Measurements from ENCODE around the gene OXGR1. TPM values are rescaled to one million over a fixed set of nuclear protein-coding genes. Genes with fewer than 3 reads are reported as not detected.
A peak's percentile ranks its signal among the peaks of the same experiment; 100 is the strongest.
"Not testable (repeated sequence)": the region's sequence is repeated elsewhere in the genome, so short reads cannot be mapped to it uniquely, and the experiment has no call there.

The OXGR1 gene
- polyA plus RNA-seq, 3 donors: 3.8 to 5.5 (median 5.4) TPM

GRCh38 chr13:97008643-97009042, 14.4 kb upstream of the OXGR1 start:
- DNase-seq (ENCODE audit: low read depth in 3 of 3, low spot score in 2 of 3): no peak

DNA sequence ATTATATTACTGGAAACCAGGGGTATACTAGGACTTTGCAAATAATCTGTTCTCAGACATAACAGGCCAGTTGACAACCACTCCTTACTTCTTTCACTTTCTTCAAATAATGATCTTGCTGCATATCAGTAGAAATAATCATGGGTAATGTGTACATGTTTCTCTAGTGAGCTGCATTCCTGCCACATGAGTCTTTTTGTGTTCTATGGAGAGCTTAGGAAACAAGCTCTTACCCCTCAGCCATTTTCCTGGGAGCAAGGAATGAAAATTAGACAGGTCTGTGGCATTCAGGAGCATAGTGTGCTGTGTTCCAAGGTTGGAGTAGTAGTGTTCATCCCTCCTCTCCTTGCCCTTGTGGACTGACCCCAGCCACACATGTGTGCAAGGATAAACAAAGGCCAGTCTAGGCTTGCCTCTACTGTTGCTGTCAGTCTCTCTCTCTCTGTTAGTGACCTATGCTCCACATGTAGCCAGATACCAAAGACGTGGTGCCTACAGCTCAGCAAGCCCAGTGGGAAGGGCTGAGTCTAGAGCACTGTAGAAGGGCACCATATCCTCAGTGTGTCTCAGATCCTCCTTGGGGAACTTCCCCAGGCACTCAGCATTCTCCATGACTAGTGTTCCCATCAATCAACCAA, 11.5 kb upstream of the OXGR1 start:
- no peak for DNase-seq (ENCODE audit: low read depth in 3 of 3, low spot score in 2 of 3)

DNA sequence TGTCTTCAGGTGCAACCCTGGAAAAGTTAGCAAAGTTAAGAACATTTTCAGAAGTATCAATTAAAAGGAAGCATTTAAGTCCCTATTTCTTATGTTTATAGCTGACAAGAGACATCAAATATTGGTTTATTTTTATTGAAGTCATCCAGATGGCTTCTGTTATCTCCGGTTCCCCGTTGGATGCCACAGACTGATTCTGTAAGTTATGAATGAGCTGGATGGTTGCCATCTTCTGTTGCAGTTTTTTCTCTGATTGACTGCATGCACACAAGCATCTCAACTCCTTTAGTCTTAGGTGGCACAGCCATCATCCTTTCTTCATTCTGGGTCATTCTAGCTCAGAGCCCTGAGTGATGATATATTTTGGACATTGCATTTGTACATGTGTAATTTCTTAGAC, 10.6 kb upstream of the OXGR1 start:
- DNase-seq (ENCODE audit: low read depth in 3 of 3, low spot score in 2 of 3): no peak

- DNase-seq (ENCODE audit: low read depth in 3 of 3, low spot score in 2 of 3): no peak
Measured at GRCh38 chr13:97004096-97004876, 10.0 kb upstream of the OXGR1 start.

- no peak for DNase-seq (ENCODE audit: low read depth in 3 of 3, low spot score in 2 of 3)
Measured at GRCh38 chr13:97003071-97003470, 8.8 kb upstream of the OXGR1 start.

DNA sequence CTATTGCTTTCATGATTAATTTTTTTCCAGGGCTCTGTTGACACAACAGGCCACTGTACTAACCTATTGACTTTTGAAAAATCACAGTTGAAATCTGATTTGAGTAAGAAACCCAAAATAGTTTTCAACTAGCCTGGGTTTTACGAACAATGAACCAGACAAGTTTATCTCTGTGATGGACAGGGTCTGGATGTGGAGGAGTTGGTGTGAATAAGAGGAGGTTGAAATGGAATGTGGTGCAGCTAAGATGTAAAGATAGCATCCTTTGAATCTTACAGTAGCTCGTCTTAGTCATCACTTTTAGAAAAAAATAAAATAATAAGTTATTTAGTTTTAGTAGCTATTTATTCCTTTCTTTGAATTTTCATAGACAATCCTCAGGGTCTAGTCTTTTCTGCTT, 8.3 kb upstream of the OXGR1 start:
- DNase-seq (ENCODE audit: low read depth in 3 of 3, low spot score in 2 of 3): no peak

DNA sequence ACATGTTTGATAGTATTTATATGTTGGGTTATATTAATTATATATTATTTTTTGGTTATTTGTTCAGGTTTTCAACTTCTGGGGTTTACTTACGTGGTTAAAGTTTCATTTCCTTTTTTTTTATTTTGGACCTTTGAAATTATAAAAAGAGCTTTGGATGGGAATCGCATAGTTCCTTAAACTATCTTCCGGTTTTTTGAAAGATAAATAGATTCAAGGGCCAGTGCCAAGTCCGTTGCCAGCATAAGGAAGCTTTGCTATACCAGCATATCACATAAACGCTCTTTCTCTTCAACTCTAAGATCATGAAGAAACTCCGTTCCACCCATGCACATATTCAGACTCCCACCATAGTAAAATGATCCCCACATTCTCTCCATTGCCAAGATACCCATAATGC, 7.4 kb upstream of the OXGR1 start:
- no peak for DNase-seq (ENCODE audit: low read depth in 3 of 3, low spot score in 2 of 3)

DNA sequence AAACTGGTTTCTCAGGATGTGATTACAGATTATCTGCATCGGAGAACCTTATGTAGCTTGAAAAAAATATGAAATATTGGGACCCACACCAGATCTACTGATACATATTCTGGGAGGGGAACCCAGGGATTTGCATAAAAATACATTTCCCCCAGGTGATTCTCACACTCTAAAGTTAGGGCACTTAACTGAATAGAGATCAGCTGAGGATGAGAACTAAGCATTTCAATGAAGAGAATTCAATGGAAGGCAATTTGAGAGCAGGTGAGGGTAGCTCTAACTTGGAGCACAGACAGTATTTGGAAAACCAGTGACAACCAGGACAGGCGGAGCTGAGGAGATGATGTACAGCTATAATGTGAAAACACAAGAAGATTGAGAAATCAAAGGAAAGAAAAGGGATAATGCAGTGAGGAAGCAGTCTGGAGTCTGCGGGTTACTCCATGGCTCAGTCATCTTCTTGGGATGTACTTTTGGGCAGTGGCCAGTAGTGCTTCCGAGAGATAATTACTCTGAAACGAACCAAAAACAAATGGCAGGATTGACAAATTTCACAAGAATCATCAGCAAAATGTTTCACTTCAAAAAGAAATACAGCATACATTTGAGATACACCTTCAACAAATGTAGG, 6.1 kb upstream of the OXGR1 start:
- DNase-seq (ENCODE audit: low read depth in 3 of 3, low spot score in 2 of 3): no peak

DNA sequence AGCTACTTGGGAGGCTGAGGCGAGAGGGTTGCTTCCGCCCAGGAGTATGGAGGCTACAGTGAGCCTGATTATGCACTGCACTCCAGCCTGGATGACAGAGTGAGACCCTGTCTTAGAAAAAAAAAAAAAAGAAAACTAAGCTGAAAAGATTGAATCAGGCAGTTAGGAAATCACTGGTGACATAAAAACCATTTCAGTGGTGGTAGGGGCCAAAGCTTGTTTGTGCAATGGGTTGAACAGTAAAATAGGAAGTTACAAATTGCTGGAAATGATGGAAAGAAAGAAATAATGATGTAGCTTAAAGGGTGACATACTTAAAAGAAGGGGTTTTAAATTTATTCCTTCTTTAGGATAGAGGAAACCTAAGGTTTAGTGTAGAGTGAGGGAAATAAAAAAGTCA, 4.8 kb upstream of the OXGR1 start:
- no peak for DNase-seq (ENCODE audit: low read depth in 3 of 3, low spot score in 2 of 3)

DNA sequence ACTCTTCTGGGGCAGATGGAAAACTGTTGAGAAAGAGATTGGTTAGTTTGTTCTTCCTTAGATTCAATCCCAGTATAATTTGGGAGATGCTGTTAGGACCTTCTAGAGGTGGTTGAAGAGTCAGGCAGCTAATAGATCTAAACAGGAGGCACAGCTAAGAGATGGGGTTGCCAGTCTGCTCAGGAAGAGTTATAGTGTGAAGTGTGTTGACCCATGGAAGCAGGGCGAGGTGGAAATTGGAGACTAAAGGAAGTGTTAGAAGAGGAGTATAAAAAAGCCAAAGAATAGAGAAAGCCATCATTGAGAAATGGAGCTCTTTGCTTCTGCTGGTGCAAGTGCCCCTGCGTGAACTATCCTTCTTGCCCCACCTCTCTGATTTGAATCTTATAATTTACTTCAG, 3.8 kb upstream of the OXGR1 start:
- no peak for DNase-seq (ENCODE audit: low read depth in 3 of 3, low spot score in 2 of 3)

DNA sequence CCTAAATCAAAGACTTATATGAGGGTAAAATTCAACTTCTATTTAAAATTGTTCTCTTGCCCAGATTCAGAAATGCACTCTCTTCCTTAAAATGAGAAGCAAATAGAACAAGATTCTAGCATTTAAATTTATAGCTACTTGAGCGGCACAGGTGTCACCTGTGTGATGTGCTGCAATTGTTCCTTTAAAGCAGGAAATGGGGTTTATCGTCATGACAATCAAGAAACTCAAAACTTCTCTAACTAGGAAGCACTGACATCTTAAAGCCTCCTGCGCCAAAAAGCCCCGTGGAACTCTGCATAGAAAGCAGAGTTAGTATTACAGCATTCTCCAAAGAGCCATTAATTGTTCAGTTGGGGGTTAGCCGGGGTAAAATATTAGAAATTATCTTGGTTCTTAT, 2.6 kb upstream of the OXGR1 start:
- no peak for DNase-seq (ENCODE audit: low read depth in 3 of 3, low spot score in 2 of 3)

GRCh38 chr13:96996107-96996506, 1.8 kb upstream of the OXGR1 start:
- DNase-seq (ENCODE audit: low read depth in 3 of 3, low spot score in 2 of 3): no peak

GRCh38 chr13:96994858-96995243, 575 bp upstream of the OXGR1 start:
- DNase-seq (ENCODE audit: low read depth in 3 of 3, low spot score in 2 of 3): no peak

DNA sequence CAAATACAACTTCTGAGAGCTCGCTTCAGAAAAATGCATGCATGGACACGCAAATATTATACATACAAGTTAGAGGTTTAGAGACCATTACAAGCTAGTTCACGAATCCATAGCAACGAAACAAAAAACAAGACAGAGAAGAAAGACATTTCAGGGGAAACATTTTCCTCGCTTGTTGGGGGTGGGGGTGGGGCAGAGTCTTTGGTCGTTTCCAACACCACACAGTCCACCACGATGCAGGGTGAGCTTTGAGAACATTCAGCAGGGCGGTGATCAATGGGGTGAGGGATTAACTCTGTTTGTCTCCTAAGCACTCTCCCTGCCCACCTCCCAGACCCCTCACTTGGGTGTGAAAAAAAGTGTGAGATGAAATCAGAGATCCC, 651 bp downstream of the OXGR1 start:
- DNase-seq (ENCODE audit: low read depth in 3 of 3, low spot score in 2 of 3): peak in 1 of 3 donors; percentile 52

DNA sequence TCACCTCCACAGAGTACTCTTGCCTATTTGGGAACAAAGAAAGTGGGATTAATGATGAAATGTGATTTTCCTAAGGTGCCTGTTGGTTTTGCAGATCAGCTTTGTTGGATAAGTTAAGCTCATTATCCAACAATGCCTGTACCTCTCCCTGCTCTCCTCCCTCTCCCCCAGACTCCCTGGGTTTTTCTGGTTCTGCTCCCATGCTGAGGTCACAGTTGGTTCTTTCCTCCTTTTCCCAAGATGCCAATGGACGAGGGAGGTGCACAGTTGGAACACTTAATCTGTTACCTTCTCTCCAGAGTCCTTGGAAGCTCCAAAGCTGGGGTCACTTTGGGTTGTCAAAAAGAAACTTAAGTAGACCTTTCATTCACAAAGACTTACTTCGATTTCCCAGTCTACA, 1.6 kb downstream of the OXGR1 start:
- DNase-seq (ENCODE audit: low read depth in 3 of 3, low spot score in 2 of 3): no peak

- no peak for DNase-seq (ENCODE audit: low read depth in 3 of 3, low spot score in 2 of 3)
Measured at GRCh38 chr13:96991072-96991471, 3.2 kb downstream of the OXGR1 start.

DNA sequence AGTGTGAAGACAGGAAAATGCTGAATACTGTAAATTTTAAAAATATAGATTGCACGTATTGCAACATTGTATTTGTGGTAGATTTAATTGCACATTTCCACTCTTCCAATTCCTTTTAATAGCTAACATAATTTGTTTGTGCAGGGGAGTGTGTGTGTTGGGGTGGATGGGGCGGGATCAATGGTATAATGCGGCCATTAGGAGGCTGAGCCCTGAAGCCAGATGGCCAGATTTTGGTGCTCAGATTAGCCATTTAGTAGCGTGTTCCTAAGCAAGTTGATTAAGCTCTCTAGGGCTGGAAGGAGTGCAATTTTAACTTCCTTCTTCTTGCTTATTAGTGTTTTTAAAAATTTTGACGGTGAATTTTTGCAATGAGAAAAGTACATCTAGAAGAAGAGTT, 5.8 kb downstream of the OXGR1 start:
- no peak for DNase-seq (ENCODE audit: low read depth in 3 of 3, low spot score in 2 of 3)

DNA sequence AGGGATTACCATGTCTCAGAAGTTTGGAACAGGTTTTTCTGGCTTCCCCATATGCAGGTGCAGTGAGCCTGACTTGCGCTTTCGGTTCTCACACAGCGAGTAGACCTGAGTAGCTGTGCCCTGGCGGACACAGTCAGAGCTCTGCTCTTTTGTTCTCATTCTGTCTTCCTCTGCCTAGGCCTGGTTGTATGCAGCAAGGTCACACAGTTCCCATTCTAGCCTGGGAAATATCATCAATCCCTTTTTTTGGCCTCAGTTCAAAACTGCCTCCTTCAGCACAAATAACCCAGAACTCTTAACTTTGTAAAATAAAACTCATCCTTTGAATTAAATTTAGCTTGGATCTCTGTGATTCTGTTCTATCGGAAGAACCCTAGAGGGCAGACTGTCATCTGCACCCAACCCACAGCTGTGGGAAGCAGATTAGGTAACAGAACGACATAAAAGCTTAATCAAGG, 10.2 kb downstream of the OXGR1 start:
- DNase-seq (ENCODE audit: low read depth in 3 of 3, low spot score in 2 of 3): peak in 1 of 3 donors; percentile 54

GRCh38 chr13:96982672-96983071, 11.6 kb downstream of the OXGR1 start:
- no peak for DNase-seq (ENCODE audit: low read depth in 3 of 3, low spot score in 2 of 3)

DNA sequence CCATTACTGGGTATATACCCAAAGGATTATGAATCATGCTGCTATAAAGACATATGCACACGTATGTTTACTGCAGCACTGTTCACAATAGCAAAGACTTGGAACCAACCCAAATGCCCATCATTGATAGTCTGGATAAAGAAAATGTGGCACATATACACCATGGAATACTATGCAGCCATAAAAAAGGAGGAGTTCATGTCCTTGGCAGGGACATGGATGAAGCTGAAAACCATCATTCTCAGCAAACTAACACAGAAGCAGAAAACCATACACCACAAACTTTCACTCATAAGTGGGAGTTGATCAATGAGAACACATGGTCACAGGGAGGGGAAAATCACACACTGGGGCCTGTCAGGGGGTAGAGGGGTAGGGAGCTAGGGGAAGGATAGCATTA, 14.4 kb downstream of the OXGR1 start:
- DNase-seq (ENCODE audit: low read depth in 3 of 3, low spot score in 2 of 3): not testable (repeated sequence)

GRCh38 chr13:96968027-96968426, 26.2 kb downstream of the OXGR1 start:
- DNase-seq (ENCODE audit: low read depth in 3 of 3, low spot score in 2 of 3): no peak

- no peak for DNase-seq (ENCODE audit: low read depth in 3 of 3, low spot score in 2 of 3)
Measured at GRCh38 chr13:96967248-96967745, 27.0 kb downstream of the OXGR1 start.
